GM12801 (cell line): ENCODE measurements around the gene C1orf198.

ENCODE experiments used
- TF ChIP-seq, protein P1 (sequence below): IDR thresholded peaks from one replicate; pipeline ENCODE4 v1.5.1; 2011; ENCODE audit warnings: control low read depth; ENCODE audit not compliant: insufficient read length; ENCODE audit errors: extremely low read depth

Gene C1orf198

DNA sequence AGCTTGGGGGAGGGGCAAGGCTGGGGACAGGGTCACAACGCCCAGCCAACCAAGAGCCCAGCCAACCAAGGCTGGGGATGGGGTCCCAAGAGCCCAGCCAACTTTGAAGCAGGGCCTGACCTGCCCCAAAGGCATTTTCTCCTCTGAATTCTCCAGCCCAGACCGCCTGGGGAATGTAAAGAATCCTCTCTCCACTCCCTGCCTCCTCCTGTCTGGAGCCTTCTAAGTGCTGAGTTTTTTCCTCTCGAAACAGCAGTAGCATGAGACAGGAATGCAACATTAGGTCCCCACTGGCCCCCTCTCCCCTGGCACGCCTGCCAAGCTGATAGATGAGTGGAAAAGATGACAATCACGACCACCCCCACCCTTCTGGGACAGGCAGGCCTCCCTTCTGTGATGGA, 17.0 kb downstream of the C1orf198 start:
- TF ChIP-seq, protein P1, sequence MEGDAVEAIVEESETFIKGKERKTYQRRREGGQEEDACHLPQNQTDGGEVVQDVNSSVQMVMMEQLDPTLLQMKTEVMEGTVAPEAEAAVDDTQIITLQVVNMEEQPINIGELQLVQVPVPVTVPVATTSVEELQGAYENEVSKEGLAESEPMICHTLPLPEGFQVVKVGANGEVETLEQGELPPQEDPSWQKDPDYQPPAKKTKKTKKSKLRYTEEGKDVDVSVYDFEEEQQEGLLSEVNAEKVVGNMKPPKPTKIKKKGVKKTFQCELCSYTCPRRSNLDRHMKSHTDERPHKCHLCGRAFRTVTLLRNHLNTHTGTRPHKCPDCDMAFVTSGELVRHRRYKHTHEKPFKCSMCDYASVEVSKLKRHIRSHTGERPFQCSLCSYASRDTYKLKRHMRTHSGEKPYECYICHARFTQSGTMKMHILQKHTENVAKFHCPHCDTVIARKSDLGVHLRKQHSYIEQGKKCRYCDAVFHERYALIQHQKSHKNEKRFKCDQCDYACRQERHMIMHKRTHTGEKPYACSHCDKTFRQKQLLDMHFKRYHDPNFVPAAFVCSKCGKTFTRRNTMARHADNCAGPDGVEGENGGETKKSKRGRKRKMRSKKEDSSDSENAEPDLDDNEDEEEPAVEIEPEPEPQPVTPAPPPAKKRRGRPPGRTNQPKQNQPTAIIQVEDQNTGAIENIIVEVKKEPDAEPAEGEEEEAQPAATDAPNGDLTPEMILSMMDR, result no peak

DNA sequence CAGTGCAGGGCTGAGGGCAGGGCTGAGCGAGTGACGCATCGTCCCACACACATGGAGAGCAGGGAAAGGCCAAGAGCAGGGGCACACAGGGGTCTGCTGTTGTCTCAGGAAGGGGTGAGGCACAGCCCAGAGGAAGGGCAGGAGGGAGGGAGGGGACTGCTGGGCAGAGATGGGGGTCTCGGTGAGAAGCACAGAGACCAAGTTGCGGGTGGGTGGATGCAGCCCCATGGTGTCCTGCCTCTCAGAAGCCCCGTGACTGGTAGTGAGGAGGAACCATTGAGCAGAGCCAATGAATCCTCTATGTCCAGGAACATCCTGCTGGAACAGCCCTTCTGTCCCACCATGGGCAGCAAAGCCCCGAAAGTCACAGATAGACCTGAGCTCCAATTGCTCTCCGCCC, 17.8 kb downstream of the C1orf198 start:
- TF ChIP-seq, protein P1, result no peak

DNA sequence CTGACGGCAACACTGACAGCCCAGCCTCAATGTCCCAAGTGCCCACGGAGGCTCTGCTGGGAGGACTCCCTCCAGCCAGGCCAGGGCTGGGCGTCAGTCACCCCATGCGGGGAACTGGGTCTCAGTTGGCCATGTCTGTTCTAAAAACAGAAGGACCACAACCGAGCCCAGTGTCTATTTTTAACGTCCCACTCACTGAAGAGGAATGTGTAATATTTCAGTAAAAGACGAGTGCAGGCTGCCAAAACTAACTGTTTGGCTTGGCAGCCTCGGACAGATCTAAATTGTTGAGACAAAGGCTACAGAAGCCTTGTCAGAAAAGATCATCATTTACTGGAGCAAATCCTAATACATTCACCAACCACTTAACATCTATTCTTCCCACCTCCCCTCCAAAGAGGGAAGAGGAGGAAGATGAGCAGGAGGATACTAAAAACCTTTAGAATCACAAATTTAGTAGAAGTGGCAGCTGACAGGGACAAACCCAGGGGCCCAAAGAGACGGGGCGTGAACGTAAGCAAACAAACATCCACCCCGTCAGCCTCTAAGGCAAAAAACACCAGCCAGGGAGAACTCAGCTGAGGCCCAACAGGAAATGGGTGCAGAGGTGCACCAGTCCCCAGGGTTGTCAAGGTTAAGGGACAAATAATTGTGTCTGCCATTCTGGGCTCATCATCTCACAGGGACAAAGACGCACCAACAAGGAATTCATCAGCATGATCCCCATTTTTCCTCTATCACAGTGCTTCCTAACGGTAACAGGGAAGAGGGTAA, 18.7 kb downstream of the C1orf198 start:
- TF ChIP-seq, protein P1, result no peak

GRCh38 chr1:230848235-230848634, 20.1 kb downstream of the C1orf198 start:
- TF ChIP-seq, protein P1, result no peak

- TF ChIP-seq, protein P1, result no peak
These were observed 23.8 kb downstream of the C1orf198 start for GRCh38 chr1:230844561-230844960.

DNA sequence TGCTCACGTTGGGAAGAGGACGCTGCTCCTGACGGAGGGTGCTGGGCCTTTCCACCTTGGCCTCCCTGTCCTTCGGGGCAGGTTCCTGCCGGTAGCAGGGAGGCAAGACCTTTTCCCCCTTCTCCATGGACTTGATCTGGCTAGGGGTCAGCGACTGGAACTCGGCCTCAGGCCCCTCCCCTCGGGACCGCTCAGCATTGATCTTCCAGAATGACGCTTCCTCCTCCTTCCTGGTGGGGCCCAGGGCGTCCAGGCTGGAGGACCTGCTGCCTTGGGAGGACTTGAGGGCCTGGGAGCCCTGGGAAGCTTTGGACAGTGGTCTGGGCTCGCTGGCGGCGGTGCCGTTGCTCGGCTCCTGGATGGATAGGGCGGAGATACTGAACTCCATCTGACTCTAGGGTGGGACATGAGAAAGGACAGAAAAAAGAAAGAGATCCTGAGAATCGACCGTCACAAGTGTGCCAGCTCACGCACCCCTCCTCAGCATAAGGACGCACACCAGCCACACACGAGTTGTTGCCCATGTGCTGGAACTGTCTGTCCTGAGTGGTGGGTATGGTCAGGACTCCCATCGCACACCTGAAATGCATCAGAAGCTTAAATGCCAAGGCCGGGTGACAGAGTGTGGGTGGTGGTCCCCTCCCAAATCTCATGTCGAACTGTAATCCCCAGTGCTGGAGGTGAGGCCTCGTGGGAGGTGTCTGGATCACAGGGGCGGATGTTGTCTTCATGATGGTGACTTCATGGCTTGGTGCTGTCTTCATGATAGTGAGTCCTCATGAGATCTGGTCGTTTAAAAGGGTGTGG, 24.6 kb downstream of the C1orf198 start:
- TF ChIP-seq, protein P1, result no peak

- TF ChIP-seq, protein P1, result no peak
These were observed 25.5 kb downstream of the C1orf198 start for GRCh38 chr1:230842801-230843200.
